IMR-90 (cell line): ENCODE data around the gene GRIK3. TPM values are rescaled to one million over a fixed set of nuclear protein-coding genes. Genes with fewer than 3 reads are reported as not detected.

Experiments
- ATAC-seq: fragments of 200-7000 bp; cut with Tn5 transposase; 2 replicates; pipeline ENCODE4 v1.9.1; 2020; ENCODE audit warnings: low read depth, mild to moderate bottlenecking, moderate library complexity
- BruUV-seq: library from RNA; stranded (reverse); fragments of 400-500 nt; replicated peaks from 2 replicates; lab custom pipeline; 2021; lab: Mats Ljungman, UMichigan
- CTCF ChIA-PET: fragments of 300-600 bp; formaldehyde crosslinking; extraction: SDS; loops from one replicate; lab custom pipeline; 2021; ENCODE audit warnings: antibody characterized with exemption; lab: Yijun Ruan, JAX
- POLR2A ChIA-PET: fragments of 300-600 bp; sonication (Branson Sonifier 250); formaldehyde crosslinking; loops from one replicate; lab custom pipeline; 2022; ENCODE audit warnings: antibody characterized with exemption; ENCODE audit not compliant: unreplicated experiment; lab: Charles Lee
- DNase-seq: peaks from one replicate; pipeline ENCODE4 v3.0.0; 2013
- H2AFZ ChIP-seq: replicated peaks from 2 replicates; pipeline ENCODE3; 2013; ENCODE audit warnings: low read length, mild to moderate bottlenecking; ENCODE audit not compliant: poor library complexity
- H2AK5ac ChIP-seq: 2 replicates; pipeline ENCODE4 v1.6.1; 2013; ENCODE audit warnings: low read depth, low read length, inconsistent platforms
- H2AK9ac ChIP-seq: replicated peaks from 2 replicates; pipeline ENCODE3; 2013; ENCODE audit warnings: mild to moderate bottlenecking, low read depth, low read length, moderate library complexity; ENCODE audit not compliant: poor library complexity
- H2BK120ac ChIP-seq: 2 replicates; pipeline ENCODE4 v1.6.1; 2013; ENCODE audit warnings: low read depth, low read length, inconsistent platforms
- H2BK15ac ChIP-seq: 3 replicates; pipeline ENCODE4 v1.6.1; 2013; ENCODE audit warnings: low read depth, low read length, inconsistent platforms
- H2BK20ac ChIP-seq: 2 replicates; pipeline ENCODE4 v1.6.1; 2013; ENCODE audit warnings: low read depth, mild to moderate bottlenecking, inconsistent platforms, low read length, moderate library complexity
- H2BK5ac ChIP-seq: 2 replicates; pipeline ENCODE4 v1.6.1; 2013; ENCODE audit warnings: mild to moderate bottlenecking, low read depth, low read length, inconsistent platforms; ENCODE audit not compliant: poor library complexity, severe bottlenecking
- H3K14ac ChIP-seq: replicated peaks from 2 replicates; pipeline ENCODE4 v1.6.1; 2013; ENCODE audit warnings: low read depth, low read length, inconsistent platforms
- H3K18ac ChIP-seq: 2 replicates; pipeline ENCODE4 v1.6.1; 2013; ENCODE audit warnings: low read depth, low read length, control low read depth
- H3K23ac ChIP-seq: 2 replicates; pipeline ENCODE4 v1.6.1; 2013; ENCODE audit warnings: low read depth, low read length, inconsistent platforms
- H3K27ac ChIP-seq: 2 replicates; pipeline ENCODE4 v1.5.1; 2013; ENCODE audit warnings: mild to moderate bottlenecking, control low read depth, low read length; ENCODE audit not compliant: insufficient read depth
- H3K27me3 ChIP-seq: 2 replicates; pipeline ENCODE4 v1.6.1; 2013; ENCODE audit warnings: low read length; ENCODE audit not compliant: control insufficient read depth, insufficient read depth
- H3K36me3 ChIP-seq: 2 replicates; pipeline ENCODE4 v1.6.1; 2013; ENCODE audit warnings: low read length, mixed read lengths; ENCODE audit not compliant: control insufficient read depth, insufficient read depth
- H3K4ac ChIP-seq: 2 replicates; pipeline ENCODE4 v1.6.1; 2013; ENCODE audit warnings: low read depth, low read length, inconsistent platforms
- H3K4me1 ChIP-seq: 2 replicates; pipeline ENCODE4 v1.6.1; 2013; ENCODE audit warnings: low read length, mixed read lengths; ENCODE audit not compliant: control insufficient read depth, insufficient read depth
- H3K4me2 ChIP-seq: 2 replicates; pipeline ENCODE4 v1.6.1; 2013; ENCODE audit warnings: low read depth, mild to moderate bottlenecking, control low read depth, low read length, moderate library complexity
- H3K4me3 ChIP-seq: 2 replicates; pipeline ENCODE4 v1.5.1; 2013; ENCODE audit warnings: low read depth, mild to moderate bottlenecking, control low read depth, low read length, moderate library complexity; ENCODE audit not compliant: insufficient read depth
- H3K56ac ChIP-seq: 2 replicates; pipeline ENCODE4 v1.6.1; 2013; ENCODE audit warnings: low read length, inconsistent platforms; ENCODE audit not compliant: insufficient read depth; ENCODE audit errors: extremely low read depth
- H3K79me1 ChIP-seq, 2 experiments: 2 replicates each; pipeline ENCODE4 v1.6.1; 2013; ENCODE audit warnings: low read length in 2 of 2, inconsistent platforms in 1 of 2, low read depth in 1 of 2
- H3K9ac ChIP-seq: 2 replicates; pipeline ENCODE4 v1.6.1; 2013; ENCODE audit warnings: low read depth, low read length, control low read depth
- H3K9me1 ChIP-seq: 2 replicates; pipeline ENCODE4 v1.6.1; 2013; ENCODE audit warnings: low read length, inconsistent platforms; ENCODE audit not compliant: insufficient read depth
- H3K9me3 ChIP-seq: 2 replicates; pipeline ENCODE4 v1.6.1; 2013; ENCODE audit warnings: low read length; ENCODE audit not compliant: control insufficient read depth, insufficient read depth
- H4K20me1 ChIP-seq: 2 replicates; pipeline ENCODE4 v1.6.1; 2013; ENCODE audit warnings: low read length, inconsistent platforms; ENCODE audit not compliant: insufficient read depth
- H4K5ac ChIP-seq: 2 replicates; pipeline ENCODE4 v1.6.1; 2013; ENCODE audit warnings: mild to moderate bottlenecking, low read depth, low read length, control low read depth
- H4K8ac ChIP-seq, 2 experiments: 2 replicates each; pipeline ENCODE4 v1.6.1; 2013; ENCODE audit warnings: low read depth in 2 of 2, low read length in 2 of 2, control low read depth in 1 of 2, inconsistent platforms in 1 of 2
- H4K91ac ChIP-seq: 2 replicates; pipeline ENCODE4 v1.6.1; 2013; ENCODE audit warnings: low read depth, low read length, inconsistent platforms; ENCODE audit not compliant: insufficient read depth
- BHLHE40 ChIP-seq: fragments of 150-350 bp; IDR thresholded peaks from 2 replicates; pipeline ENCODE4 v1.6.1; 2016; ENCODE audit warnings: mild to moderate bottlenecking, low read depth, low read length
- CEBPB ChIP-seq: IDR thresholded peaks from 2 replicates; pipeline ENCODE4 v1.6.1; 2012; ENCODE audit warnings: low read depth, low read length, improper control_type of control experiment
- CHD1 ChIP-seq: IDR thresholded peaks from 2 replicates; pipeline ENCODE4 v1.6.1; 2012; ENCODE audit warnings: low read depth, low read length, improper control_type of control experiment
- ELK1 ChIP-seq: fragments of 150-350 bp; IDR thresholded peaks from 2 replicates; pipeline ENCODE4 v1.6.1; 2016; ENCODE audit warnings: low read depth, mild to moderate bottlenecking, low read length, moderate library complexity, borderline replicate concordance
- FOS ChIP-seq: fragments of 150-350 bp; IDR thresholded peaks from 2 replicates; pipeline ENCODE4 v1.6.1; 2016; ENCODE audit warnings: low read depth, low read length
- MAFK ChIP-seq: IDR thresholded peaks from 2 replicates; pipeline ENCODE4 v1.6.1; 2012; ENCODE audit warnings: low read depth, low read length, improper control_type of control experiment
- MAZ ChIP-seq: IDR thresholded peaks from 2 replicates; pipeline ENCODE4 v1.6.1; 2012; ENCODE audit warnings: low read depth, mild to moderate bottlenecking, low read length, improper control_type of control experiment, moderate library complexity, borderline replicate concordance
- MXI1 ChIP-seq: IDR thresholded peaks from 2 replicates; pipeline ENCODE4 v1.6.1; 2012; ENCODE audit warnings: low read depth, mild to moderate bottlenecking, low read length, moderate library complexity, borderline replicate concordance
- NFE2L2 ChIP-seq: fragments of 150-350 bp; IDR thresholded peaks from 2 replicates; pipeline ENCODE4 v1.6.1; 2016; ENCODE audit warnings: low read depth, mild to moderate bottlenecking, low read length
- POLR2A ChIP-seq: IDR thresholded peaks from 2 replicates; pipeline ENCODE4 v1.6.1; 2012; ENCODE audit warnings: mild to moderate bottlenecking, low read depth, low read length
- RAD21 ChIP-seq: IDR thresholded peaks from 2 replicates; pipeline ENCODE4 v1.6.1; 2012; ENCODE audit warnings: low read length, improper control_type of control experiment
- RCOR1 ChIP-seq: IDR thresholded peaks from 2 replicates; pipeline ENCODE4 v1.6.1; 2012; ENCODE audit warnings: mild to moderate bottlenecking, low read length, improper control_type of control experiment; ENCODE audit not compliant: insufficient replicate concordance
- RFX5 ChIP-seq: IDR thresholded peaks from 2 replicates; pipeline ENCODE4 v1.8.0; 2012; ENCODE audit warnings: low read depth, mild to moderate bottlenecking, low read length, moderate library complexity
- SMC3 ChIP-seq: fragments of 150-350 bp; IDR thresholded peaks from 2 replicates; pipeline ENCODE4 v1.6.1; 2016; ENCODE audit warnings: low read depth, mild to moderate bottlenecking, antibody characterized with exemption, low read length, moderate library complexity
- USF2 ChIP-seq: fragments of 150-350 bp; IDR thresholded peaks from 2 replicates; pipeline ENCODE4 v1.6.1; 2017; ENCODE audit warnings: mild to moderate bottlenecking, antibody characterized with exemption, low read length, low read depth
- WGBS, 2 experiments: methylation state at CpG; one replicate each; pipeline versions ENCODE4 v1.1.5 to v1.1.7; 2013; ENCODE audit warnings: missing lambda C conversion rate in 2 of 2; ENCODE audit not compliant: insufficient read length in 1 of 2; ENCODE audit errors: extremely low coverage in 2 of 2; 5-methylcytosine and 5-hydroxymethylcytosine counted together
- dilution Hi-C: fragments of 300-500 bp; cut with HindIII; formaldehyde crosslinking; loops from one replicate; pipeline ENCODE4 v1.14.3; 2018; ENCODE audit warnings: low sequenced_read_pairs; ENCODE audit not compliant: unreplicated experiment
- in situ Hi-C: fragments of 300-500 bp; cut with MboI; formaldehyde crosslinking; loops from 3 replicates; pipeline ENCODE4 v1.14.3; 2019; ENCODE audit warnings: low sequenced_read_pairs, inconsistent platforms, mixed read lengths
- intact Hi-C: fragments of 100-400 bp; cut with micrococcal nuclease; formaldehyde crosslinking; loops from 2 replicates; pipeline ENCODE4 v1.10.0; 2022
- polyA plus RNA-seq, 3 experiments: library from polyadenylated mRNA; depleted of rRNA; stranded (reverse); fragments of >200 nt; gene quantifications; 2 replicates each; pipeline ENCODE4 v1.2.3, GENCODE V29; 2012; ENCODE audit warnings: low replicate concordance in 1 of 3
- total RNA-seq: library from RNA; depleted of rRNA; stranded (reverse); fragments of >200 nt; gene quantifications from 2 replicates; pipeline ENCODE4 v1.2.3, GENCODE V29; 2012
- TF ChIP-seq, protein P1 (sequence below): conservative IDR thresholded peaks from 2 replicates; pipeline ENCODE4 v1.5.1; 2012; ENCODE audit warnings: mild to moderate bottlenecking, low read depth, low read length, improper control_type of control experiment

Gene GRIK3
- total and polyA plus RNA-seq, 2 of the 4 experiments (the other 2 are of a cell fraction) = not detected

- Histone ChIP-seq H3K4me1 (no peaks in the 10 kb centered on the region), H3K9ac (no peak overlapping the region), H3K27me3 (no peaks in the 10 kb centered on the region), H2BK5ac (no peak overlapping the region), H4K91ac (no peak overlapping the region), H4K20me1 (no peaks in the 10 kb centered on the region), H3K9me1 (no peaks in the 10 kb centered on the region), H3K27ac (no peak overlapping the region), H3K9me3 (no peaks in the 10 kb centered on the region), H3K14ac (no peak overlapping the region), H2BK15ac (no peak overlapping the region), H3K4me2 (no peak overlapping the region), H2BK20ac (no peak overlapping the region), H2AK9ac (no peak overlapping the region), H2AFZ (no peak overlapping the region), H3K56ac (no peak overlapping the region), H2BK120ac (no peak overlapping the region), H2AK5ac (no peak overlapping the region), H3K23ac (no peak overlapping the region), H3K36me3 (no peaks in the 10 kb centered on the region), H4K8ac (no peak overlapping the region), H3K79me1 (no peaks in the 10 kb centered on the region), H3K4ac (no peak overlapping the region), H3K18ac (no peak overlapping the region), H4K5ac (no peak overlapping the region), H3K4me3 (no peak overlapping the region)
- CTCF ChIA-PET = no interaction called here
- WGBS, 2 experiments = no CpG with 5 or more reads among the region's 5 CpGs
- dilution Hi-C loops = no loop called here
- TF ChIP-seq MXI1 (no peak), RFX5 (no peak), MAFK (no peak), NFE2L2 (no peak), MAZ (no peak), SMC3 (no peak), ELK1 (no peak), RCOR1 (no peak), USF2 (no peak), RAD21 (no peak), CEBPB (no peak), BHLHE40 (no peak), POLR2A (no peak), FOS (no peak), CHD1 (no peak)
- TF ChIP-seq, protein P1, sequence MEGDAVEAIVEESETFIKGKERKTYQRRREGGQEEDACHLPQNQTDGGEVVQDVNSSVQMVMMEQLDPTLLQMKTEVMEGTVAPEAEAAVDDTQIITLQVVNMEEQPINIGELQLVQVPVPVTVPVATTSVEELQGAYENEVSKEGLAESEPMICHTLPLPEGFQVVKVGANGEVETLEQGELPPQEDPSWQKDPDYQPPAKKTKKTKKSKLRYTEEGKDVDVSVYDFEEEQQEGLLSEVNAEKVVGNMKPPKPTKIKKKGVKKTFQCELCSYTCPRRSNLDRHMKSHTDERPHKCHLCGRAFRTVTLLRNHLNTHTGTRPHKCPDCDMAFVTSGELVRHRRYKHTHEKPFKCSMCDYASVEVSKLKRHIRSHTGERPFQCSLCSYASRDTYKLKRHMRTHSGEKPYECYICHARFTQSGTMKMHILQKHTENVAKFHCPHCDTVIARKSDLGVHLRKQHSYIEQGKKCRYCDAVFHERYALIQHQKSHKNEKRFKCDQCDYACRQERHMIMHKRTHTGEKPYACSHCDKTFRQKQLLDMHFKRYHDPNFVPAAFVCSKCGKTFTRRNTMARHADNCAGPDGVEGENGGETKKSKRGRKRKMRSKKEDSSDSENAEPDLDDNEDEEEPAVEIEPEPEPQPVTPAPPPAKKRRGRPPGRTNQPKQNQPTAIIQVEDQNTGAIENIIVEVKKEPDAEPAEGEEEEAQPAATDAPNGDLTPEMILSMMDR = no peak
- POLR2A ChIA-PET = interaction anchor here (0.6 kb wide), 1 partner anchor 340 kb away, joined by 4 read pairs; no protein-coding TSS in a partner anchor
- ATAC-seq = no peak
- DNase-seq = no peak
- no TSS peak for BruUV-seq
- in situ Hi-C loops = no loop called here
- intact Hi-C loops = no loop called here
Observed at GRCh38 chr1:37053173-37053572, 18.9 kb upstream of the GRIK3 start.
